K562 (cell line): Measurements from ENCODE around the gene SAFB. TPM values are rescaled to one million over a fixed set of nuclear protein-coding genes. Genes with fewer than 3 reads are reported as not detected.

Experiments used
- CBX1 ChIP-seq: sonication (generic); IDR thresholded peaks from 2 replicates; pipeline ENCODE4 v1.6.1; 2016; ENCODE audit warnings: antibody characterized with exemption, low read depth, mild to moderate bottlenecking
- FIP1L1 ChIP-seq: fragments of 200-400 bp; formaldehyde crosslinking; IDR thresholded peaks from 2 replicates; pipeline ENCODE4 v1.6.1; 2018; ENCODE audit warnings: mild to moderate bottlenecking, low read depth, low read length; ENCODE audit not compliant: poor library complexity, severe bottlenecking
- L3MBTL2 ChIP-seq: fragments of 450-650 bp; IDR thresholded peaks from 2 replicates; pipeline ENCODE4 v1.6.1; 2016; ENCODE audit warnings: mild to moderate bottlenecking, moderate library complexity
- OTX1 ChIP-seq: fragments of 450-650 bp; formaldehyde crosslinking; IDR thresholded peaks from 2 replicates; pipeline ENCODE4 v1.4.0; 2022; ENCODE audit warnings: mild to moderate bottlenecking
- PCBP1 ChIP-seq: fragments of 200-400 bp; formaldehyde crosslinking; IDR thresholded peaks from 2 replicates; pipeline ENCODE4 v1.6.1; 2018; ENCODE audit warnings: mild to moderate bottlenecking, low read depth, low read length; ENCODE audit not compliant: poor library complexity, severe bottlenecking
- PHB2 ChIP-seq: fragments of 450-650 bp; IDR thresholded peaks from 2 replicates; pipeline ENCODE4 v1.6.1; 2017; ENCODE audit warnings: low read depth
- SAP30 ChIP-seq: fragments of 200-600 bp; sonication (generic); IDR thresholded peaks from 2 replicates; pipeline ENCODE4 v1.6.1; 2012; ENCODE audit warnings: borderline replicate concordance, low read depth, mild to moderate bottlenecking, moderate library complexity, low read length, control low read depth, inconsistent platforms; ENCODE audit not compliant: insufficient read depth, poor library complexity, severe bottlenecking
- SIN3B ChIP-seq: fragments of 450-650 bp; IDR thresholded peaks from 2 replicates; pipeline ENCODE4 v1.6.1; 2017; ENCODE audit warnings: low read depth, mild to moderate bottlenecking, moderate library complexity
- TAF9B ChIP-seq: fragments of 450-650 bp; IDR thresholded peaks from 2 replicates; pipeline ENCODE4 v1.6.1; 2018; ENCODE audit warnings: mild to moderate bottlenecking; ENCODE audit not compliant: partially characterized antibody
- TCF7 ChIP-seq: sonication (generic); IDR thresholded peaks from 2 replicates; pipeline ENCODE4 v1.6.1; 2016; ENCODE audit warnings: antibody characterized with exemption, borderline replicate concordance
- ZNF408 ChIP-seq: fragments of 250-450 bp; sonication (Bioruptor Pico); IDR thresholded peaks from 2 replicates; pipeline ENCODE4 v1.4.0; 2020; ENCODE audit warnings: low read depth, mild to moderate bottlenecking, moderate library complexity
- polyA plus RNA-seq, 8 experiments: library from polyadenylated mRNA; depleted of rRNA in 4 of 8; stranded (reverse) in 5 of 8; unstranded in 3 of 8; fragments of >200 nt; fragmentation: Nextera tagmentation in 2 of 8; fragmentation: Illumina TruSeq in 1 of 8; extraction: Ambion mirVana in 2 of 8; extraction: Trizol in 1 of 8; gene quantifications; 2 replicates each; pipeline versions ENCODE4 v1.2.1 to v1.2.3, GENCODE V29; 2011 to 2014; ENCODE audit warnings: inconsistent platforms in 1 of 8, missing spikeins in 1 of 8
- total RNA-seq, 7 experiments: library from RNA; depleted of rRNA in 6 of 7; stranded (reverse); fragments of >200 nt in 6 of 7; fragmentation: Illumina TruSeq in 2 of 7; extraction: Trizol in 2 of 7; gene quantifications; 2 replicates each; pipeline versions ENCODE4 v1.2.1 to v1.2.3, GENCODE V29; 2011 to 2021; ENCODE audit warnings: low replicate concordance in 1 of 7
- TF ChIP-seq, protein P1 (sequence below): fragments of 200-400 bp; formaldehyde crosslinking; IDR thresholded peaks from 2 replicates; pipeline ENCODE4 v1.6.1; 2017; ENCODE audit warnings: mild to moderate bottlenecking, low read depth, low read length, moderate library complexity
- TF ChIP-seq, protein P2 (sequence below): fragments of 450-650 bp; IDR thresholded peaks from 2 replicates; pipeline ENCODE4 v1.7.1; 2018; ENCODE audit warnings: mild to moderate bottlenecking, low read depth; ENCODE audit not compliant: partially characterized antibody
- TF ChIP-seq, protein P3 (sequence below): fragments of 450-650 bp; formaldehyde crosslinking; IDR thresholded peaks from 2 replicates; pipeline ENCODE4 v1.4.0; 2020; ENCODE audit warnings: mild to moderate bottlenecking, moderate library complexity
- TF ChIP-seq, protein P4 (sequence below), 2 experiments: fragments of 450-650 bp in 1 of 2; sonication (generic) in 1 of 2; formaldehyde crosslinking in 1 of 2; IDR thresholded peaks in 1 of 2; conservative IDR thresholded peaks in 1 of 2; 2 replicates each; pipeline versions ENCODE4 v1.6.1 to v1.8.1; 2016 to 2023; ENCODE audit warnings: mild to moderate bottlenecking in 2 of 2, moderate library complexity in 2 of 2, inconsistent platforms in 1 of 2, missing genetic modification reagents in 1 of 2
- TF ChIP-seq, protein P5 (sequence below): fragments of 450-650 bp; IDR thresholded peaks from 2 replicates; pipeline ENCODE4 v1.6.1; 2018; ENCODE audit warnings: mild to moderate bottlenecking, low read depth; ENCODE audit not compliant: partially characterized antibody

SAFB gene
- total and polyA plus RNA-seq, 9 of the 15 experiments (the other 6 are each of a cell fraction or from before 2014, with no cell fraction given) = 1.1 to 151 (median 83.1) TPM

DNA sequence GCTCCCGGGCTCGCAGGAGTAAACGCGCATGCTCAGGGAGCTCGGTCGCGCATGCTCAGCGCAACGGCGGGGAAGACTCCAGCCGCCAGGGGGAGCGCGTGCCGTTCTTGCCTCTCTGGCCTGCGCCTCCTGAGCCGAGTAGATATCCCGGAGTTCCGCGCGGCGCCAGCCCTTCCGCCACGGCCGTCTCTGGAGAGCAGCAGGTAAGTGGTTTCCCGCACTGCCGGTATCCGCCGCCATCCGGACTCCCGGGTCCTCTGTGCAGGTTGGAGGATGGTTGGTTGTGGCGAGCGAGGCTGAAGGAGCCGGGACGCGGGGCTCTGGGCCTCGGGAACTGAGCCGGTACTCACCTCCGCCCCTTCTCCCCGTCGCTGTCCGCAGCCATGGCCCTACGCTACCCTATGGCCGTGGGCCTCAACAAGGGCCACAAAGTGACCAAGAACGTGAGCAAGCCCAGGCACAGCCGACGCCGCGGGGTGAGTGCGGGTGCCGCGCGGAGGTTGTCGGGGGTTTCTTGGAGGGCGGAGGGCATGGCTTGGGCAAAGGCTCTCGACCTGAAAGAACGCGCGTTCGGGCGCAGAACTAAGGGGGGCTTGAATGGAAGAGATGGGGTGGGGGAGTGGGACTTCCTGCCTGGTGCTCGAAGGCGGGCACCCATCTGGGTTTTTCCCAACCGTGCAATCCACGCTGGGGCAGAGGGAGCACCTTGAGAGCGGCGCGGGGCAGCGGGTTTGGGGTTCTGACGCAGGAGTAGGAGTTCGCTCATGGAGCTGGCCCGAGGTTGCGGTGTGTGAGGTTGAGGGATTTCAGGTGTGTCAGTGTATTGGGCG is 67.5 kb downstream of the SAFB start, which contains the start of gene RPL36 (continued):
- TF ChIP-seq SAP30 = peak; percentile 84
- peak; percentile 76 for TF ChIP-seq L3MBTL2
- TF ChIP-seq, protein P1, sequence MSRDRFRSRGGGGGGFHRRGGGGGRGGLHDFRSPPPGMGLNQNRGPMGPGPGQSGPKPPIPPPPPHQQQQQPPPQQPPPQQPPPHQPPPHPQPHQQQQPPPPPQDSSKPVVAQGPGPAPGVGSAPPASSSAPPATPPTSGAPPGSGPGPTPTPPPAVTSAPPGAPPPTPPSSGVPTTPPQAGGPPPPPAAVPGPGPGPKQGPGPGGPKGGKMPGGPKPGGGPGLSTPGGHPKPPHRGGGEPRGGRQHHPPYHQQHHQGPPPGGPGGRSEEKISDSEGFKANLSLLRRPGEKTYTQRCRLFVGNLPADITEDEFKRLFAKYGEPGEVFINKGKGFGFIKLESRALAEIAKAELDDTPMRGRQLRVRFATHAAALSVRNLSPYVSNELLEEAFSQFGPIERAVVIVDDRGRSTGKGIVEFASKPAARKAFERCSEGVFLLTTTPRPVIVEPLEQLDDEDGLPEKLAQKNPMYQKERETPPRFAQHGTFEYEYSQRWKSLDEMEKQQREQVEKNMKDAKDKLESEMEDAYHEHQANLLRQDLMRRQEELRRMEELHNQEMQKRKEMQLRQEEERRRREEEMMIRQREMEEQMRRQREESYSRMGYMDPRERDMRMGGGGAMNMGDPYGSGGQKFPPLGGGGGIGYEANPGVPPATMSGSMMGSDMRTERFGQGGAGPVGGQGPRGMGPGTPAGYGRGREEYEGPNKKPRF = no peak
- peak; percentile 72 for TF ChIP-seq SIN3B
- TF ChIP-seq, protein P2, sequence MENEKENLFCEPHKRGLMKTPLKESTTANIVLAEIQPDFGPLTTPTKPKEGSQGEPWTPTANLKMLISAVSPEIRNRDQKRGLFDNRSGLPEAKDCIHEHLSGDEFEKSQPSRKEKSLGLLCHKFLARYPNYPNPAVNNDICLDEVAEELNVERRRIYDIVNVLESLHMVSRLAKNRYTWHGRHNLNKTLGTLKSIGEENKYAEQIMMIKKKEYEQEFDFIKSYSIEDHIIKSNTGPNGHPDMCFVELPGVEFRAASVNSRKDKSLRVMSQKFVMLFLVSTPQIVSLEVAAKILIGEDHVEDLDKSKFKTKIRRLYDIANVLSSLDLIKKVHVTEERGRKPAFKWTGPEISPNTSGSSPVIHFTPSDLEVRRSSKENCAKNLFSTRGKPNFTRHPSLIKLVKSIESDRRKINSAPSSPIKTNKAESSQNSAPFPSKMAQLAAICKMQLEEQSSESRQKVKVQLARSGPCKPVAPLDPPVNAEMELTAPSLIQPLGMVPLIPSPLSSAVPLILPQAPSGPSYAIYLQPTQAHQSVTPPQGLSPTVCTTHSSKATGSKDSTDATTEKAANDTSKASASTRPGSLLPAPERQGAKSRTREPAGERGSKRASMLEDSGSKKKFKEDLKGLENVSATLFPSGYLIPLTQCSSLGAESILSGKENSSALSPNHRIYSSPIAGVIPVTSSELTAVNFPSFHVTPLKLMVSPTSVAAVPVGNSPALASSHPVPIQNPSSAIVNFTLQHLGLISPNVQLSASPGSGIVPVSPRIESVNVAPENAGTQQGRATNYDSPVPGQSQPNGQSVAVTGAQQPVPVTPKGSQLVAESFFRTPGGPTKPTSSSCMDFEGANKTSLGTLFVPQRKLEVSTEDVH = peak; percentile 68
- no peak for TF ChIP-seq ZNF408 (CRISPR knock-in tag)
- peak; percentile 44; the same call in 1 of the 2 replicates for TF ChIP-seq TCF7
- peak; percentile 99 for TF ChIP-seq TAF9B
- TF ChIP-seq, protein P3, sequence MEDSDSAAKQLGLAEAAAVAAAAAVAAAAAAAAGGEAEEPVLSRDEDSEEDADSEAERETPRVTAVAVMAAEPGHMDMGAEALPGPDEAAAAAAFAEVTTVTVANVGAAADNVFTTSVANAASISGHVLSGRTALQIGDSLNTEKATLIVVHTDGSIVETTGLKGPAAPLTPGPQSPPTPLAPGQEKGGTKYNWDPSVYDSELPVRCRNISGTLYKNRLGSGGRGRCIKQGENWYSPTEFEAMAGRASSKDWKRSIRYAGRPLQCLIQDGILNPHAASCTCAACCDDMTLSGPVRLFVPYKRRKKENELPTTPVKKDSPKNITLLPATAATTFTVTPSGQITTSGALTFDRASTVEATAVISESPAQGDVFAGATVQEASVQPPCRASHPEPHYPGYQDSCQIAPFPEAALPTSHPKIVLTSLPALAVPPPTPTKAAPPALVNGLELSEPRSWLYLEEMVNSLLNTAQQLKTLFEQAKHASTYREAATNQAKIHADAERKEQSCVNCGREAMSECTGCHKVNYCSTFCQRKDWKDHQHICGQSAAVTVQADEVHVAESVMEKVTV (CRISPR knock-in tag) = no peak
- no peak for TF ChIP-seq OTX1
- TF ChIP-seq FIP1L1 = peak; percentile 100
- TF ChIP-seq CBX1 = peak; percentile 69; the same call in 1 of the 2 replicates
- TF ChIP-seq PCBP1 = peak; percentile 79
- TF ChIP-seq, protein P4, sequence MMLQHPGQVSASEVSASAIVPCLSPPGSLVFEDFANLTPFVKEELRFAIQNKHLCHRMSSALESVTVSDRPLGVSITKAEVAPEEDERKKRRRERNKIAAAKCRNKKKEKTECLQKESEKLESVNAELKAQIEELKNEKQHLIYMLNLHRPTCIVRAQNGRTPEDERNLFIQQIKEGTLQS (IDR thresholded peaks at IDR 0.05) = no peak
- TF ChIP-seq, protein P4 (CRISPR knock-in tag; conservative IDR thresholded peaks at IDR 0.05) = peak; percentile 80
- TF ChIP-seq, protein P5, sequence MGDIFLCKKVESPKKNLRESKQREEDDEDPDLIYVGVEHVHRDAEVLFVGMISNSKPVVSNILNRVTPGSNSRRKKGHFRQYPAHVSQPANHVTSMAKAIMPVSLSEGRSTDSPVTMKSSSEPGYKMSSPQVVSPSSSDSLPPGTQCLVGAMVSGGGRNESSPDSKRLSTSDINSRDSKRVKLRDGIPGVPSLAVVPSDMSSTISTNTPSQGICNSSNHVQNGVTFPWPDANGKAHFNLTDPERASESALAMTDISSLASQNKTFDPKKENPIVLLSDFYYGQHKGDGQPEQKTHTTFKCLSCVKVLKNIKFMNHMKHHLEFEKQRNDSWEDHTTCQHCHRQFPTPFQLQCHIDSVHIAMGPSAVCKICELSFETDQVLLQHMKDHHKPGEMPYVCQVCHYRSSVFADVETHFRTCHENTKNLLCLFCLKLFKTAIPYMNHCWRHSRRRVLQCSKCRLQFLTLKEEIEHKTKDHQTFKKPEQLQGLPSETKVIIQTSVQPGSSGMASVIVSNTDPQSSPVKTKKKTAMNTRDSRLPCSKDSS = no peak
- 0 out of 2 replicates have a peak, but pooled peaks have one; percentile 35 for TF ChIP-seq PHB2
